Measurements from ENCODE around the gene RNF20. TPM values are rescaled to one million over a fixed set of nuclear protein-coding genes. Genes with fewer than 3 reads are reported as not detected.

Gene RNF20
- total and polyA plus RNA-seq, 2 of the 13 experiments (the other 11 are each of a cell fraction or from before 2014, with no cell fraction given): 12.7 to 37.6 TPM

- H3K9me3 ChIP-seq (ENCODE audit: low read length): no peaks in the 10 kb centered on the region
- no peaks in the 10 kb centered on the region for H3K36me3 ChIP-seq (replicated peaks in 1 of 2; ENCODE audit: control insufficient read depth in 1 of 2, insufficient read depth in 2 of 2, low read length in 2 of 2)
- BruUV-seq (replicated peaks): no TSS peak
- intact Hi-C loops (cut with micrococcal nuclease; ENCODE audit: unreplicated experiment): loop anchor here (1.0 kb wide), 1 partner anchor 126 kb away; no protein-coding TSS in a partner anchor
- no peak overlapping the region for H3K27ac ChIP-seq (ENCODE audit: extremely low read length, insufficient read depth, low read length)
- in situ Hi-C loops (cut with HindIII; ENCODE audit: extremely low pct_ligation_motif_present, low pct_unique_long_range_greater_than_20kb): no loop called here
- CTCF ChIA-PET (ENCODE audit: low intra/inter-chr PET ratio, low total read pairs): interaction anchor here (2.3 kb wide), 1 partner anchor 126 kb away, joined by 11 read pairs; no protein-coding TSS in a partner anchor
- no peaks in the 10 kb centered on the region for H4K20me1 ChIP-seq (ENCODE audit: insufficient read depth, low read length)
- no peak overlapping the region for H3K9ac ChIP-seq (ENCODE audit: insufficient read depth, low read depth, low read length)
- peak; percentile 32; the same call in 1 of the 2 replicates for TF ChIP-seq CEBPG (CRISPR knock-in tag; IDR thresholded peaks at IDR 0.05)
- TF ChIP-seq SMC3 (IDR thresholded peaks at IDR 0.05; ENCODE audit: low read length): peak; percentile 44; the same call in 1 of the 2 replicates
- peak; percentile 18; the same call in 1 of the 2 replicates for TF ChIP-seq RAD21 (CRISPR knock-in tag; IDR thresholded peaks at IDR 0.05)
- peak; percentile 69 for TF ChIP-seq STAG1 (CRISPR knock-in tag; IDR thresholded peaks at IDR 0.05)
- peak; percentile 72 for TF ChIP-seq CTCF (CRISPR knock-in tag; IDR thresholded peaks at IDR 0.05)
- no peak for TF ChIP-seq ZNF772 (CRISPR knock-in tag; IDR thresholded peaks at IDR 0.05)
- TF ChIP-seq MAF1 (CRISPR knock-in tag; IDR thresholded peaks at IDR 0.05; ENCODE audit: borderline replicate concordance): no peak
- no peak for TF ChIP-seq GABPB1 (CRISPR knock-in tag; IDR thresholded peaks at IDR 0.05)
- no peak for TF ChIP-seq GATA4 (IDR thresholded peaks at IDR 0.05; ENCODE audit: borderline replicate concordance, low read depth)
- TF ChIP-seq CCAR2 (optimal IDR thresholded peaks at IDR 0.05; ENCODE audit: low read depth, low read length): no peak
- ATAC-seq: peak; percentile 84
- WGBS (ENCODE audit: low lambda C conversion rate): 12% methylated on average over 11 of the region's 11 CpGs
- no peak overlapping the region for H3K4me3 ChIP-seq (replicated peaks in 1 of 3; ENCODE audit: insufficient read depth in 1 of 3, low read depth in 2 of 3, low read length in 3 of 3)
- no peaks in the 10 kb centered on the region for H3K79me2 ChIP-seq (ENCODE audit: insufficient read depth, low read length)
- no peaks in the 10 kb centered on the region for H3K27me3 ChIP-seq (ENCODE audit: control insufficient read depth in 1 of 2, insufficient read depth in 2 of 2, low read length in 2 of 2)
- H3K4me1 ChIP-seq (ENCODE audit: insufficient read depth, low read length): peaks cover 16% of the 10 kb centered on the region
- POLR2A ChIA-PET: no interaction called here
- H3K4me2 ChIP-seq (ENCODE audit: low read depth, low read length): no peak overlapping the region
- peak; percentile 82 for FAIRE-seq
- DNase-seq (ENCODE audit: low spot score): peak; percentile 46
- no peak overlapping the region for H2AFZ ChIP-seq (ENCODE audit: low read length)
These were observed 68.5 kb downstream of the RNF20 start for GRCh38 chr9:101601904-101602765.

All from HepG2 (cell line).